H1 (cell line): Measurements from ENCODE around the gene WDR53. TPM values are rescaled to one million over a fixed set of nuclear protein-coding genes. Genes with fewer than 3 reads are reported as not detected.
"Not testable (repeated sequence)": the region's sequence is repeated elsewhere in the genome, so short reads cannot be mapped to it uniquely, and the experiment has no call there.

Experiments
- CTCF ChIA-PET: fragments of 300-600 bp; sonication (Branson Sonifier 250); formaldehyde crosslinking; loops from one replicate; lab custom pipeline; 2021; ENCODE audit not compliant: partially characterized antibody; lab: Charles Lee
- POLR2A ChIA-PET: fragments of 300-600 bp; sonication (Branson Sonifier 250); formaldehyde crosslinking; loops from one replicate; lab custom pipeline; 2021; ENCODE audit warnings: inconsistent platforms; ENCODE audit not compliant: partially characterized antibody; lab: Charles Lee
- DNase-seq, 2 experiments: peaks; one replicate each; pipeline versions ENCODE4 v3.0.0 to v3.0.0-alpha.2; 2010 to 2022; ENCODE audit warnings: low spot score in 2 of 2, low read depth in 1 of 2, mixed read lengths in 1 of 2
- FAIRE-seq: peaks from 2 replicates; lab custom pipeline; 2011; peaks lifted over from hg19 to GRCh38; lab: Jason Lieb, UNC
- H2AFZ ChIP-seq: 2 replicates; pipeline ENCODE4 v1.8.1; 2012; ENCODE audit warnings: low read length, inconsistent platforms
- H2AK5ac ChIP-seq: 2 replicates; pipeline ENCODE4 v1.6.1; 2013; ENCODE audit warnings: low read depth, low read length
- H2BK120ac ChIP-seq: replicated peaks from 2 replicates; pipeline ENCODE3; 2013; ENCODE audit warnings: low read depth, low read length, inconsistent platforms
- H2BK12ac ChIP-seq: 2 replicates; pipeline ENCODE4 v1.6.1; 2013; ENCODE audit warnings: low read depth, low read length
- H2BK15ac ChIP-seq: 2 replicates; pipeline ENCODE4 v1.6.1; 2013; ENCODE audit warnings: low read length
- H2BK20ac ChIP-seq: 2 replicates; pipeline ENCODE4 v1.6.1; 2013; ENCODE audit warnings: low read length
- H2BK5ac ChIP-seq: 2 replicates; pipeline ENCODE4 v1.6.1; 2013; ENCODE audit warnings: low read depth, low read length
- H3K14ac ChIP-seq: 2 replicates; pipeline ENCODE4 v1.6.1; 2013; ENCODE audit warnings: inconsistent platforms; ENCODE audit not compliant: insufficient read length
- H3K18ac ChIP-seq: 2 replicates; pipeline ENCODE4 v1.6.1; 2013; ENCODE audit warnings: low read length; ENCODE audit errors: extremely low read depth
- H3K23ac ChIP-seq: 2 replicates; pipeline ENCODE4 v1.6.1; 2013; ENCODE audit warnings: inconsistent platforms; ENCODE audit not compliant: insufficient read length
- H3K23me2 ChIP-seq: 2 replicates; pipeline ENCODE4 v1.6.1; 2013; ENCODE audit warnings: low read depth, low read length
- H3K27ac ChIP-seq: 2 replicates; pipeline ENCODE4 v1.6.1; 2011; ENCODE audit warnings: low read depth, low read length, inconsistent platforms
- H3K27me3 ChIP-seq, 4 experiments: replicated peaks in 1 of 4; 1 replicate in 1 of 4; 2 replicates in 3 of 4; pipeline versions ENCODE4 v1.6.1 to v1.8.1; 2011 to 2013; ENCODE audit warnings: low read length in 3 of 4, mild to moderate bottlenecking in 3 of 4, inconsistent platforms in 2 of 4, mixed read lengths in 2 of 4, moderate library complexity in 1 of 4; ENCODE audit not compliant: control insufficient read depth in 3 of 4, insufficient read depth in 3 of 4; ENCODE audit errors: extremely low read depth in 1 of 4
- H3K36me3 ChIP-seq, 4 experiments: 2 replicates each; pipeline versions ENCODE4 v1.6.1 to v1.8.1; 2011 to 2013; ENCODE audit warnings: mild to moderate bottlenecking in 4 of 4, low read length in 3 of 4, moderate library complexity in 2 of 4, control low read depth in 1 of 4, inconsistent platforms in 1 of 4; ENCODE audit not compliant: insufficient read depth in 4 of 4, control insufficient read depth in 2 of 4
- H3K4ac ChIP-seq: replicated peaks from 2 replicates; pipeline ENCODE3; 2013; ENCODE audit warnings: low read length, low read depth, mixed read lengths, inconsistent platforms; ENCODE audit not compliant: insufficient read length
- H3K4me1 ChIP-seq, 4 experiments: replicated peaks in 1 of 4; 1 replicate in 1 of 4; 2 replicates in 3 of 4; pipeline versions ENCODE4 v1.6.1 to v1.8.1; 2011 to 2013; ENCODE audit warnings: low read length in 3 of 4, inconsistent platforms in 2 of 4, mixed read lengths in 1 of 4; ENCODE audit not compliant: insufficient read depth in 4 of 4, control insufficient read depth in 3 of 4
- H3K4me2 ChIP-seq, 2 experiments: 2 replicates each; pipeline versions ENCODE4 v1.6.1 to v1.8.1; 2011 to 2013; ENCODE audit warnings: low read depth in 2 of 2, low read length in 2 of 2, control low read depth in 1 of 2, inconsistent platforms in 1 of 2, mild to moderate bottlenecking in 1 of 2; ENCODE audit not compliant: insufficient read depth in 1 of 2
- H3K4me3 ChIP-seq, 4 experiments: fragments of 200-600, 300-600 bp in 1 of 4; sonication (generic), shearing (Covaris generic), sonication (Bioruptor Twin) in 1 of 4; 2 replicates each; pipeline versions ENCODE4 v1.5.1 to v1.8.1; 2011 to 2016; ENCODE audit warnings: low read length in 4 of 4, low read depth in 3 of 4, control low read depth in 2 of 4, inconsistent platforms in 2 of 4, mild to moderate bottlenecking in 2 of 4, mixed read lengths in 1 of 4, moderate library complexity in 1 of 4; ENCODE audit not compliant: insufficient read depth in 2 of 4; ENCODE audit errors: extremely low read depth in 1 of 4
- H3K56ac ChIP-seq: replicated peaks from 2 replicates; pipeline ENCODE3; 2013; ENCODE audit warnings: low read depth, mild to moderate bottlenecking, mixed read lengths, low read length, inconsistent platforms; ENCODE audit not compliant: insufficient read length
- H3K79me1 ChIP-seq: 2 replicates; pipeline ENCODE4 v1.6.1; 2013; ENCODE audit warnings: low read depth, low read length, control low read depth
- H3K79me2 ChIP-seq, 2 experiments: 2 replicates each; pipeline versions ENCODE4 v1.6.1 to v1.8.1; 2012 to 2013; ENCODE audit warnings: low read length in 2 of 2, mild to moderate bottlenecking in 2 of 2, inconsistent platforms in 1 of 2; ENCODE audit not compliant: insufficient read depth in 2 of 2, control insufficient read depth in 1 of 2
- H3K9ac ChIP-seq, 4 experiments: replicated peaks in 1 of 4; 1 replicate in 1 of 4; 2 replicates in 3 of 4; pipeline versions ENCODE4 v1.6.1 to v1.8.1; 2011 to 2013; ENCODE audit warnings: low read depth in 3 of 4, low read length in 3 of 4, control low read depth in 2 of 4, mild to moderate bottlenecking in 2 of 4, moderate library complexity in 2 of 4, inconsistent platforms in 1 of 4; ENCODE audit errors: extremely low read depth in 1 of 4
- H3K9me3 ChIP-seq, 2 experiments: 2 replicates each; pipeline versions ENCODE4 v1.6.1 to v1.8.1; 2012 to 2013; ENCODE audit warnings: mild to moderate bottlenecking in 2 of 2, moderate library complexity in 2 of 2, control low read depth in 1 of 2, inconsistent platforms in 1 of 2, low read depth in 1 of 2, low read length in 1 of 2, mixed read lengths in 1 of 2; ENCODE audit not compliant: insufficient read depth in 2 of 2
- H4K20me1 ChIP-seq, 2 experiments: replicated peaks in 1 of 2; 2 replicates each; pipeline versions ENCODE3 to v1.8.1; 2011 to 2013; ENCODE audit warnings: inconsistent platforms in 2 of 2, low read length in 2 of 2, mild to moderate bottlenecking in 1 of 2; ENCODE audit not compliant: insufficient read depth in 2 of 2, control insufficient read depth in 1 of 2
- H4K5ac ChIP-seq: 2 replicates; pipeline ENCODE4 v1.6.1; 2013; ENCODE audit warnings: low read length, low read depth, mixed read lengths, inconsistent platforms; ENCODE audit not compliant: insufficient read length
- H4K8ac ChIP-seq: 2 replicates; pipeline ENCODE4 v1.8.0; 2013; ENCODE audit warnings: mild to moderate bottlenecking, moderate library complexity, low read length, inconsistent platforms; ENCODE audit not compliant: insufficient read depth; ENCODE audit errors: extremely low read depth
- H4K91ac ChIP-seq: replicated peaks from 2 replicates; pipeline ENCODE3; 2013; ENCODE audit warnings: low read length, mixed read lengths, inconsistent platforms; ENCODE audit not compliant: insufficient read length
- WGBS, 2 experiments: shearing (Covaris generic) in 1 of 2; methylation state at CpG; one replicate each; pipeline versions ENCODE4 v1.1.6 to v1.1.7; 2013 to 2015; ENCODE audit warnings: low lambda C conversion rate in 2 of 2, mixed read lengths in 2 of 2, inconsistent platforms in 1 of 2, low coverage in 1 of 2, missing lambda C conversion rate in 1 of 2; ENCODE audit not compliant: insufficient replicate concordance in 2 of 2, insufficient coverage in 1 of 2, insufficient read length in 1 of 2; ENCODE audit errors: extremely low coverage in 1 of 2, missing lambda C conversion rate in 1 of 2; 5-methylcytosine and 5-hydroxymethylcytosine counted together
- polyA plus RNA-seq, 7 experiments: library from polyadenylated mRNA; depleted of rRNA in 3 of 7; stranded (reverse) in 5 of 7; unstranded in 2 of 7; fragments of >200 nt in 5 of 7; fragments of 200-250 nt in 2 of 7; gene quantifications; 1 replicate in 5 of 7; 2 replicates in 1 of 7; 4 replicates in 1 of 7; pipeline versions ENCODE4 v1.2.1 to v1.2.3, GENCODE V29; 2011 to 2013; ENCODE audit warnings: missing spikeins in 2 of 7, mixed read lengths in 2 of 7
- total RNA-seq: library from RNA; stranded (reverse); fragmentation: NEBNext Ultra II Directional; extraction: Animal tissue kit (Norgen Biotek cat#: 25700); gene quantifications from 2 replicates; pipeline ENCODE4 v1.2.1, GENCODE V29; 2021

The WDR53 gene
- total and polyA plus RNA-seq, 2 of the 8 experiments (the other 6 are each of a cell fraction or from before 2014, with no cell fraction given), result 7.4 to 18.8 TPM

DNA sequence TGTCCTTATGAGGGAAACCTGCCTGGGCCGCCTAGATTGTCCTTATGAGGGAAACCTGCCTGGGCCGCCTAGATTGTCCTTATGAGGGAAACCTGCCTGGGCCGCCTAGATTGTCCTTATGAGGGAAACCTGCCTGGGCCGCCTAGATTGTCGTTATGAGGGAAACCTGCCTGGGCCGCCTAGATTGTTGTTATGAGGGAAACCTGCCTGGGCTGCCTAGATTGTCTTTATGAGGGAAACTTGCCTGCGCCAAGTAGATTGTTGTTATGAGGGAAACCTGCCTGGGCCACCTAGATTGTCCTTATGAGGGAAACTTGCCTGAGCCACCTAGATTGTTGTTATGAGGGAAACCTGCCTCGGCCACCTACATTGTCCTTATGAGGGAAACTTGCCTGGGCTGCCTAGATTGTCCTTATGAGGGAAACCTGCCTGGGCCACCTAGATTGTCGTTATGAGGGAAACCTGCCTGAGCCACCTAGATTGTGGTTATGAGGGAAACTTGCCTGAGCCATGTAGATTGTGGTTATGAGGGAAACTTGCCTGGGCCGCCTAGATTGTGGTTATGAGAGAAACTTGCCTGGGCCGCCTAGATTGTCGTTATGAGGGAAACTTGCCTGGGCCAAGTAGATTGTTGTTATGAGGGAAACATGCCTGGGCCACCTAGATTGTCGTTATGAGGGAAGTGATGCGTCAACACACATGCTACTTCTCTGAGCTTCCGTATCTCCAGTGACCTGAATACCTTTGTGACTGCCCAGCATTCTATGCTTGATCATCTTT is 56.5 kb downstream of the WDR53 start:
- H3K23ac ChIP-seq, POLR2A ChIA-PET, H2AFZ ChIP-seq, H4K8ac ChIP-seq, H3K36me3 ChIP-seq, H3K79me1 ChIP-seq, H2BK5ac ChIP-seq, H3K9ac ChIP-seq, H3K4me2 ChIP-seq, H3K18ac ChIP-seq, H3K4me3 ChIP-seq, DNase-seq, FAIRE-seq, H2BK12ac ChIP-seq, H3K4ac ChIP-seq, H3K14ac ChIP-seq, H3K27ac ChIP-seq, H3K23me2 ChIP-seq, H2BK120ac ChIP-seq, H4K20me1 ChIP-seq, H4K5ac ChIP-seq, H3K56ac ChIP-seq, H3K4me1 ChIP-seq, H2BK20ac ChIP-seq, H2AK5ac ChIP-seq, H2BK15ac ChIP-seq, H4K91ac ChIP-seq, H3K27me3 ChIP-seq, H3K9me3 ChIP-seq, H3K79me2 ChIP-seq: not testable (repeated sequence)
- 87% methylated on average over 13 of the region's 15 CpGs; no CpG with 5 or more reads in 1 of the 2 experiments for WGBS, 2 experiments
- CTCF ChIA-PET, result interaction anchor here (0.6 to 1.2 kb wide), 3 partner anchors 8 to 141 kb away, joined by 3 to 8 read pairs (median 4); partner anchors contain the start of gene RNF168
